ENCODE results near the gene TMEM128. TPM values are rescaled to one million over a fixed set of nuclear protein-coding genes. Genes with fewer than 3 reads are reported as not detected.

The TMEM128 gene
- 11.2 and 13.9 TPM in 2 replicates for total RNA-seq (2014; rRNA removed; shearing (Covaris generic))
- 17.8 and 20.6 TPM in 2 replicates for total RNA-seq (2022)
- Bru-seq, nascent RNA, result percentile 78 among the genes with signal in this experiment
- percentile 77 among the genes with signal in this experiment for BruChase-seq, experiment 1, labeled RNA remaining after a 6-hour chase
- BruChase-seq, experiment 2, labeled RNA remaining after a 2-hour chase, result percentile 77 among the genes with signal in this experiment
- long read RNA-seq, transcript TMEM128-202 (5 exons, 1,221 nt), result major isoform, 21 of 37 reads
- long read RNA-seq, partial matches to known transcripts, result 4 of 37 reads
- long read RNA-seq, other reads (novel, unspliced or antisense), result 10 of 37 reads

GRCh38 chr4:4248029-4248884 is at the start of gene TMEM128:
Gene TMEM128, minus strand, starts transcription at chr4:4248223. Its CDS starts 21 bp downstream, at chr4:4248202.
- H2AFZ ChIP-seq (ENCODE audit: low read length), result peak within 1 kb of the TSS; percentile 94
- peaks cover 7% of the 10 kb centered on the region; the same call in 1 of the 2 replicates for H3K79me2 ChIP-seq (ENCODE audit: insufficient read depth, low read depth, low read length)
- H3K4me1 ChIP-seq (ENCODE audit: insufficient read depth, low read length, poor library complexity, severe bottlenecking), result peaks cover 13% of the 10 kb centered on the region
- intact Hi-C loops (cut with micrococcal nuclease; ENCODE audit: unreplicated experiment), result no loop called here
- peak within 1 kb of the TSS; percentile 46 for H3K27ac ChIP-seq (ENCODE audit: low read depth, low read length, poor library complexity, severe bottlenecking)
- H4K20me1 ChIP-seq (ENCODE audit: insufficient read depth, low read length), result no peaks in the 10 kb centered on the region
- peak within 1 kb of the TSS; percentile 95 for H3K4me3 ChIP-seq (ENCODE audit: low read depth, low read length, poor library complexity, severe bottlenecking)
- H3K9me2 ChIP-seq (ENCODE audit: insufficient read depth, low read length), result no peaks in the 10 kb centered on the region
- POLR2A ChIA-PET, result interaction anchor here (0.5 to 3.2 kb wide), 11 partner anchors 8 to 307 kb away, joined by 3 to 10 read pairs (median 4); no protein-coding TSS in a partner anchor
- H3K36me3 ChIP-seq (ENCODE audit: insufficient read depth, low read length), result peaks cover 19% of the 10 kb centered on the region; the same call in 1 of the 2 replicates
- peak; percentile 94 for DNase-seq (ENCODE audit: low spot score)
- TSS peak; percentile 99 for BruUV-seq (replicated peaks)
- CTCF ChIA-PET (ENCODE audit: unreplicated experiment), result interaction anchor here (0.7 to 1.3 kb wide), 2 partner anchors 11 to 163 kb away, joined by 3 read pairs; no protein-coding TSS in a partner anchor
- peak within 1 kb of the TSS; percentile 78 for H3K4me2 ChIP-seq (ENCODE audit: low read length)
- no peaks in the 10 kb centered on the region for H3K9me3 ChIP-seq (ENCODE audit: low read length)
- TF ChIP-seq EZH2phosphoT487 (IDR thresholded peaks at IDR 0.05; ENCODE audit: borderline replicate concordance, low read depth, low read length) (no peak), CTCF (conservative IDR thresholded peaks at IDR 0.05; ENCODE audit: low read length) (peak; percentile 23; the same call in 1 of the 2 replicates)

DNA sequence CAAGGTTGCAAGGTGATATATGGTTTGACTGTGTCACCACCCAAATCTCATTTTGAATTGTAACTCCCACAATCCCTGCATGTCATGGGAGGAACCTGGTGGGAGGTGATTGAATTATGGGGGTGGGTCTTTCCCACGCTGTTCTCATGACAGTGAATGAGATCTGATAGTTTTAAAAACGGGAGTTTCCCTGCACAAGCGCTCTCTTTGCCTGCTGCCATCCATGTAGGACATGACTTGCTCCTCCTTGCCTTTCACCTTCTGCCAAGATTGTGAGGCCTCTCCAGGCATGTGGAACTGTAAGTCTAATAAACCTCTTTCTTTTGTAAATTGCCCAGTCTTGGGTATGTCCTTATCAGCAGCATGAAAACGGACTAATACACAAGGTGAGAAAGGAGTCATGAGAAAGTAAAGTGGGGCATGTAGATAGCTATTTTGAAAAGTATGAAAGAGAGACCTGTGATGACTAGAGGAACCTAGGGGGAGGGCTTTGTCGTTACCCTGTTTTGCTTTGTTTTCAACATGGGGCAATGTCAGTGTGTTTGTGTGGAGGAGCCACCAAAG is 48.3 kb upstream of the TMEM128 start:
- Histone ChIP-seq H4K20me1 (ENCODE audit: insufficient read depth, low read length) (no peaks in the 10 kb centered on the region), H2AFZ (ENCODE audit: low read length) (no peak overlapping the region), H3K4me2 (ENCODE audit: low read length) (no peak overlapping the region), H3K9me2 (ENCODE audit: insufficient read depth, low read length) (no peaks in the 10 kb centered on the region), H3K4me3 (ENCODE audit: low read depth, low read length, poor library complexity, severe bottlenecking) (no peak overlapping the region), H3K4me1 (ENCODE audit: insufficient read depth, low read length, poor library complexity, severe bottlenecking) (peaks cover 1% of the 10 kb centered on the region), H3K27ac (ENCODE audit: low read depth, low read length, poor library complexity, severe bottlenecking) (no peak overlapping the region), H3K9me3 (ENCODE audit: low read length) (peaks cover 9% of the 10 kb centered on the region; the same call in 1 of the 2 replicates), H3K79me2 (ENCODE audit: insufficient read depth, low read depth, low read length) (peaks cover 4% of the 10 kb centered on the region; the same call in 1 of the 2 replicates), H3K36me3 (ENCODE audit: insufficient read depth, low read length) (peaks cover 28% of the 10 kb centered on the region)
- intact Hi-C loops (cut with micrococcal nuclease; ENCODE audit: unreplicated experiment), result no loop called here
- no TSS peak for BruUV-seq (replicated peaks)
- ChIA-PET CTCF (ENCODE audit: unreplicated experiment) (no interaction called here), POLR2A (interaction anchor here (2.0 kb wide), 1 partner anchor 10 kb away, joined by 5 read pairs; no protein-coding TSS in a partner anchor)
- TF ChIP-seq CTCF (conservative IDR thresholded peaks at IDR 0.05; ENCODE audit: low read length), result no peak
- no peak for TF ChIP-seq EZH2phosphoT487 (IDR thresholded peaks at IDR 0.05; ENCODE audit: borderline replicate concordance, low read depth, low read length)
- no peak for DNase-seq (ENCODE audit: low spot score)

Measured in OCI-LY7 (cell line).